ENCODE results near the gene PPP2R2B. TPM values are rescaled to one million over a fixed set of nuclear protein-coding genes. Genes with fewer than 3 reads are reported as not detected.

The PPP2R2B gene
- total and polyA plus RNA-seq, 2 donors (not counting 3 experiments of a cell fraction or from before 2014, with no cell fraction given): not detected

GRCh38 chr5:146873186-146873917 is 5.2 kb downstream of the PPP2R2B start:
- intact Hi-C loops (cut with micrococcal nuclease): no loop called here
- no TSS peak for BruUV-seq (replicated peaks)

More at GRCh38 chr5:146873186-146873917, 5.2 kb downstream of the PPP2R2B start:
- no peak for DNase-seq (ENCODE audit: low read depth, low spot score)
- no peaks in the 10 kb centered on the region for H4K20me1 ChIP-seq (replicated peaks; ENCODE audit: control insufficient read depth, extremely low read depth, insufficient read depth, low read length)
- no peak overlapping the region for H3K4me2 ChIP-seq (ENCODE audit: insufficient read depth, low read length)
- no peaks in the 10 kb centered on the region for H3K9me1 ChIP-seq (replicated peaks; ENCODE audit: control insufficient read depth, extremely low read depth, insufficient read depth, low read length)
- POLR2A ChIA-PET: no interaction called here
- H3K4me1 ChIP-seq (ENCODE audit: control insufficient read depth, extremely low read depth, insufficient read depth, low read length): no peaks in the 10 kb centered on the region
- H3K4me3 ChIP-seq (replicated peaks in 1 of 3; ENCODE audit: insufficient read depth in 1 of 3, low read depth in 1 of 3, low read length in 3 of 3): no peak overlapping the region
- FAIRE-seq: no peak
- H3K36me3 ChIP-seq (ENCODE audit: control insufficient read depth in 2 of 2, extremely low read depth in 1 of 2, insufficient read depth in 2 of 2, low read length in 2 of 2): no peaks in the 10 kb centered on the region
- no peak for TF ChIP-seq MAX (IDR thresholded peaks at IDR 0.05; ENCODE audit: insufficient read depth, insufficient read length)
- no peak for TF ChIP-seq GATA2 (IDR thresholded peaks at IDR 0.05; ENCODE audit: insufficient read depth, insufficient read length, low read depth, low read length)
- no peak for TF ChIP-seq POLR2A (IDR thresholded peaks at IDR 0.05; ENCODE audit: low read depth, low read length)
- no peak for TF ChIP-seq EZH2 (IDR thresholded peaks at IDR 0.05; ENCODE audit: borderline replicate concordance, low read depth, low read length, severe bottlenecking)
- TF ChIP-seq FOS (IDR thresholded peaks at IDR 0.05; ENCODE audit: borderline replicate concordance, insufficient read depth, low read length): no peak
- no peak for TF ChIP-seq MYC (IDR thresholded peaks at IDR 0.05; ENCODE audit: low read depth, low read length)
- no peak for TF ChIP-seq POLR2AphosphoS5 (IDR thresholded peaks at IDR 0.05; ENCODE audit: insufficient read depth, low read depth, low read length)
- no peak for TF ChIP-seq JUN (IDR thresholded peaks at IDR 0.05; ENCODE audit: borderline replicate concordance, insufficient read depth, insufficient read length, low read depth)
- no peak for TF ChIP-seq CTCF (IDR thresholded peaks at IDR 0.05; ENCODE audit: extremely low read depth in 1 of 2, insufficient read depth in 1 of 2, low read depth in 1 of 2, low read length in 2 of 2)
- H3K9ac ChIP-seq (replicated peaks; ENCODE audit: extremely low read depth, insufficient read depth, low read length): no peak overlapping the region
- no peaks in the 10 kb centered on the region for H3K79me2 ChIP-seq (ENCODE audit: control insufficient read depth, insufficient read depth, low read length)
- H3K9me3 ChIP-seq (replicated peaks; ENCODE audit: control insufficient read depth, insufficient read depth, low read length): no peaks in the 10 kb centered on the region
- no peak overlapping the region for H3K27ac ChIP-seq (ENCODE audit: insufficient read depth, low read depth, low read length)
- no peak overlapping the region for H2AFZ ChIP-seq (ENCODE audit: low read depth, low read length)
- H3K27me3 ChIP-seq (ENCODE audit: control insufficient read depth in 2 of 2, insufficient read depth in 2 of 2, low read length in 2 of 2): peaks cover 18 to 24% of the 10 kb centered on the region in 2 experiments
- CTCF ChIA-PET: no interaction called here
- dilution Hi-C loops (cut with MboI; ENCODE audit: extremely low pct_ligation_motif_present, low sequenced_read_pairs): no loop called here
